ENCODE data around the gene ANAPC2.

GRCh38 chr9:137193771-137194170 is 5.4 kb upstream of the ANAPC2 start:
- TF ChIP-seq POLR2A (IDR thresholded peaks at IDR 0.05) (no peak), POLR2AphosphoS5 (IDR thresholded peaks at IDR 0.05) (no peak)
- TF ChIP-seq, protein P1, sequence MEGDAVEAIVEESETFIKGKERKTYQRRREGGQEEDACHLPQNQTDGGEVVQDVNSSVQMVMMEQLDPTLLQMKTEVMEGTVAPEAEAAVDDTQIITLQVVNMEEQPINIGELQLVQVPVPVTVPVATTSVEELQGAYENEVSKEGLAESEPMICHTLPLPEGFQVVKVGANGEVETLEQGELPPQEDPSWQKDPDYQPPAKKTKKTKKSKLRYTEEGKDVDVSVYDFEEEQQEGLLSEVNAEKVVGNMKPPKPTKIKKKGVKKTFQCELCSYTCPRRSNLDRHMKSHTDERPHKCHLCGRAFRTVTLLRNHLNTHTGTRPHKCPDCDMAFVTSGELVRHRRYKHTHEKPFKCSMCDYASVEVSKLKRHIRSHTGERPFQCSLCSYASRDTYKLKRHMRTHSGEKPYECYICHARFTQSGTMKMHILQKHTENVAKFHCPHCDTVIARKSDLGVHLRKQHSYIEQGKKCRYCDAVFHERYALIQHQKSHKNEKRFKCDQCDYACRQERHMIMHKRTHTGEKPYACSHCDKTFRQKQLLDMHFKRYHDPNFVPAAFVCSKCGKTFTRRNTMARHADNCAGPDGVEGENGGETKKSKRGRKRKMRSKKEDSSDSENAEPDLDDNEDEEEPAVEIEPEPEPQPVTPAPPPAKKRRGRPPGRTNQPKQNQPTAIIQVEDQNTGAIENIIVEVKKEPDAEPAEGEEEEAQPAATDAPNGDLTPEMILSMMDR (IDR thresholded peaks at IDR 0.05) = no peak

All from prostate gland (tissue), 2 donors.